ENCODE results near the gene ITPRIP.

The ITPRIP gene

GRCh38 chr10:104307576-104308438 lies 30.5 kb downstream of the ITPRIP start:
- DNase-seq = no peak
- peak; percentile 3 for ATAC-seq
- H3K27me3 Mint-ChIP-seq = peaks cover 18% of the 10 kb centered on the region
- H3K27ac Mint-ChIP-seq = peak overlapping the region; percentile 92 to 94
- peaks cover 7 to 10% of the 10 kb centered on the region in 2 donors for H3K9me3 Mint-ChIP-seq
- H3K4me3 Mint-ChIP-seq = peak overlapping the region; percentile 30 to 68
- peaks cover 92% of the 10 kb centered on the region for H3K4me1 Mint-ChIP-seq

GRCh38 chr10:104306897-104307296 lies 31.4 kb downstream of the ITPRIP start:
- peaks cover 10 to 13% of the 10 kb centered on the region in 2 donors for H3K9me3 Mint-ChIP-seq
- no peak overlapping the region for H3K4me3 Mint-ChIP-seq
- H3K27me3 Mint-ChIP-seq = peaks cover 18% of the 10 kb centered on the region
- H3K4me1 Mint-ChIP-seq = peaks cover 83% of the 10 kb centered on the region
- ATAC-seq (no peak), DNase-seq (no peak)
- H3K27ac Mint-ChIP-seq = no peak overlapping the region

- Mint-ChIP-seq H3K27me3 (peaks cover 25% of the 10 kb centered on the region), H3K4me1 (peaks cover 80% of the 10 kb centered on the region), H3K4me3 (no peak overlapping the region), H3K27ac (no peak overlapping the region), H3K9me3 (peaks cover 10 to 18% of the 10 kb centered on the region in 2 donors)
- DNase-seq (no peak), ATAC-seq (no peak)
Measured at GRCh38 chr10:104304927-104305326, 33.3 kb downstream of the ITPRIP start.

GRCh38 chr10:104304356-104304745 lies 33.9 kb downstream of the ITPRIP start:
- Mint-ChIP-seq H3K4me3 (no peak overlapping the region), H3K27me3 (peaks cover 28% of the 10 kb centered on the region), H3K4me1 (peaks cover 80% of the 10 kb centered on the region)

GRCh38 chr10:104303594-104304355 lies 34.5 kb downstream of the ITPRIP start:
- no peak overlapping the region for H3K4me3 Mint-ChIP-seq
- H3K27me3 Mint-ChIP-seq = peaks cover 34% of the 10 kb centered on the region
- peaks cover 10 to 18% of the 10 kb centered on the region in 2 donors for H3K9me3 Mint-ChIP-seq
- no peak for DNase-seq
- H3K4me1 Mint-ChIP-seq = peaks cover 77% of the 10 kb centered on the region
- H3K27ac Mint-ChIP-seq = peak overlapping the region in 1 of 2 donors; percentile 15
- ATAC-seq = no peak

More at GRCh38 chr10:104304356-104304745, 33.9 kb downstream of the ITPRIP start:
- ATAC-seq = no peak
- no peak overlapping the region for H3K27ac Mint-ChIP-seq
- no peak for DNase-seq
- H3K9me3 Mint-ChIP-seq = peaks cover 10 to 18% of the 10 kb centered on the region in 2 donors

- Mint-ChIP-seq H3K27ac (no peak overlapping the region), H3K27me3 (peaks cover 32% of the 10 kb centered on the region), H3K9me3 (peaks cover 10 to 18% of the 10 kb centered on the region in 2 donors), H3K4me1 (peaks cover 65% of the 10 kb centered on the region), H3K4me3 (no peak overlapping the region)
- ATAC-seq = no peak
- no peak for DNase-seq
Measured at GRCh38 chr10:104301907-104302690, 36.2 kb downstream of the ITPRIP start.

- peak; percentile 67 for ATAC-seq
- peak overlapping the region; percentile 55 to 64 for H3K4me3 Mint-ChIP-seq
- H3K9me3 Mint-ChIP-seq = peaks cover 10 to 18% of the 10 kb centered on the region in 2 donors
- DNase-seq = peak in 1 of 2 donors; percentile 36
- H3K27me3 Mint-ChIP-seq = peaks cover 22% of the 10 kb centered on the region
- H3K4me1 Mint-ChIP-seq = peaks cover 52% of the 10 kb centered on the region
- peak overlapping the region; percentile 92 to 94 for H3K27ac Mint-ChIP-seq
Measured at GRCh38 chr10:104300736-104301292, 37.5 kb downstream of the ITPRIP start.

GRCh38 chr10:104300002-104300735 lies 38.1 kb downstream of the ITPRIP start:
- ATAC-seq = peak; percentile 39
- H3K4me3 Mint-ChIP-seq = peak overlapping the region; percentile 55 to 64
- H3K27me3 Mint-ChIP-seq = peaks cover 26% of the 10 kb centered on the region
- peak overlapping the region; percentile 92 to 94 for H3K27ac Mint-ChIP-seq
- H3K4me1 Mint-ChIP-seq = peaks cover 53% of the 10 kb centered on the region
- DNase-seq = no peak
- H3K9me3 Mint-ChIP-seq = peaks cover 10 to 18% of the 10 kb centered on the region in 2 donors

- peak overlapping the region in 1 of 2 donors; percentile 74 for H3K27ac Mint-ChIP-seq
- peaks cover 28% of the 10 kb centered on the region for H3K27me3 Mint-ChIP-seq
- DNase-seq = no peak
- ATAC-seq = no peak
- peaks cover 46% of the 10 kb centered on the region for H3K4me1 Mint-ChIP-seq
- H3K4me3 Mint-ChIP-seq = no peak overlapping the region
- H3K9me3 Mint-ChIP-seq = peaks cover 10 to 18% of the 10 kb centered on the region in 2 donors
Measured at GRCh38 chr10:104299031-104299904, 39.0 kb downstream of the ITPRIP start.

- ATAC-seq = peak; percentile 48
- Mint-ChIP-seq H3K27ac (no peak overlapping the region), H3K9me3 (peaks cover 2 to 12% of the 10 kb centered on the region in 2 donors)
Measured at GRCh38 chr10:104297697-104298660, 40.3 kb downstream of the ITPRIP start.

GRCh38 chr10:104296687-104297436 lies 41.4 kb downstream of the ITPRIP start:
- Mint-ChIP-seq H3K27ac (no peak overlapping the region), H3K9me3 (peaks cover 0 to 5% of the 10 kb centered on the region in 2 donors), H3K4me1 (peaks cover 41% of the 10 kb centered on the region), H3K4me3 (no peak overlapping the region), H3K27me3 (peaks cover 28% of the 10 kb centered on the region)
- DNase-seq (no peak), ATAC-seq (no peak)

More at GRCh38 chr10:104297697-104298660, 40.3 kb downstream of the ITPRIP start:
- no peak overlapping the region for H3K4me3 Mint-ChIP-seq
- H3K27me3 Mint-ChIP-seq = peaks cover 28% of the 10 kb centered on the region
- peak; percentile 24 to 43 for DNase-seq
- H3K4me1 Mint-ChIP-seq = peaks cover 38% of the 10 kb centered on the region

- no peaks in the 10 kb centered on the region for H3K9me3 Mint-ChIP-seq
- no peak for DNase-seq
- no peak for ATAC-seq
- peaks cover 34% of the 10 kb centered on the region for H3K27me3 Mint-ChIP-seq
- peaks cover 26% of the 10 kb centered on the region for H3K4me1 Mint-ChIP-seq
- H3K27ac Mint-ChIP-seq = no peak overlapping the region
- no peak overlapping the region for H3K4me3 Mint-ChIP-seq
Measured at GRCh38 chr10:104293781-104294321, 44.4 kb downstream of the ITPRIP start.

Data from stimulated activated naive CD8-positive, alpha-beta T cell treated with anti-CD3 and anti-CD28 coated beads, Interleukin-15, amount 100 ng/mL, for 72 hours (primary cell).